Stimulated activated CD8-positive, alpha-beta memory T cell treated with anti-CD3 and anti-CD28 coated beads, Interleukin-15, amount 100 ng/mL, for 24 hours (primary cell): ENCODE data around the gene CASP10.
"Not testable (repeated sequence)": the region's sequence is repeated elsewhere in the genome, so short reads cannot be mapped to it uniquely, and the experiment has no call there.

Experiments
- DNase-seq: peaks from one replicate; pipeline ENCODE4 v3.0.0-alpha.2; 2020; ENCODE audit warnings: low read depth

CASP10 gene

GRCh38 chr2:201182650-201183364 lies at the start of gene CASP10:
Gene CASP10, plus strand, starts transcription at chr2:201183141. Its CDS starts 2,637 bp downstream, at chr2:201185778.
- DNase-seq, result no peak

- DNase-seq, result no peak
Observed at GRCh38 chr2:201135386-201135785, 47.6 kb upstream of the CASP10 start.

- no peak for DNase-seq
Observed at GRCh38 chr2:201136889-201137321, 46.0 kb upstream of the CASP10 start.

- DNase-seq, result no peak
Observed at GRCh38 chr2:201137505-201138400, 45.2 kb upstream of the CASP10 start.

- DNase-seq, result no peak
Observed at GRCh38 chr2:201138401-201138970, 44.5 kb upstream of the CASP10 start.

- DNase-seq, result not testable (repeated sequence)
Observed at GRCh38 chr2:201138986-201139781, 43.8 kb upstream of the CASP10 start.

GRCh38 chr2:201139836-201140604 lies 42.9 kb upstream of the CASP10 start:
- no peak for DNase-seq

GRCh38 chr2:201144101-201145051 lies 38.6 kb upstream of the CASP10 start:
- no peak for DNase-seq

- no peak for DNase-seq
Observed at GRCh38 chr2:201148434-201148990, 34.4 kb upstream of the CASP10 start.

GRCh38 chr2:201149064-201149820 lies 33.7 kb upstream of the CASP10 start:
- DNase-seq, result no peak

- not testable (repeated sequence) for DNase-seq
Observed at GRCh38 chr2:201149821-201150165, 33.1 kb upstream of the CASP10 start.

- no peak for DNase-seq
Observed at GRCh38 chr2:201150454-201151020, 32.4 kb upstream of the CASP10 start.

GRCh38 chr2:201151127-201151981 lies 31.6 kb upstream of the CASP10 start:
- no peak for DNase-seq

GRCh38 chr2:201152517-201152916 lies 30.4 kb upstream of the CASP10 start:
- no peak for DNase-seq

GRCh38 chr2:201152999-201153815 lies 29.7 kb upstream of the CASP10 start:
- DNase-seq, result no peak

GRCh38 chr2:201154615-201155399 lies 28.1 kb upstream of the CASP10 start:
- no peak for DNase-seq
